ENCODE results near the gene KIAA1210. TPM values are rescaled to one million over a fixed set of nuclear protein-coding genes. Genes with fewer than 3 reads are reported as not detected.

The KIAA1210 gene
- total RNA-seq, 1 experiment from 2014 or later = 1.2 TPM

- Histone ChIP-seq H4K20me1 (ENCODE audit: insufficient read depth, low read depth, low read length) (no peaks in the 10 kb centered on the region), H3K27ac (ENCODE audit: low read length) (no peak overlapping the region), H3K36me3 (ENCODE audit: insufficient read depth, low read length) (no peaks in the 10 kb centered on the region), H3K79me2 (ENCODE audit: low read length) (no peaks in the 10 kb centered on the region), H3K9me3 (ENCODE audit: low read length) (no peaks in the 10 kb centered on the region), H3K9ac (ENCODE audit: low read length) (no peak overlapping the region), H3K9me2 (replicated peaks; ENCODE audit: insufficient read depth, low read length) (no peaks in the 10 kb centered on the region), H3K4me1 (ENCODE audit: low read length) (no peaks in the 10 kb centered on the region), H2AFZ (ENCODE audit: low read length) (no peak overlapping the region), H3K4me2 (ENCODE audit: low read depth, low read length, poor library complexity, severe bottlenecking) (no peak overlapping the region), H3K27me3 (ENCODE audit: low read length) (no peaks in the 10 kb centered on the region), H3K4me3 (ENCODE audit: low read length) (no peak overlapping the region)
- DNase-seq = no peak
These were observed 22.8 kb upstream of the KIAA1210 start for GRCh38 chrX:119150163-119151050.

- no peaks in the 10 kb centered on the region for H3K36me3 ChIP-seq (ENCODE audit: insufficient read depth, low read length)
- no peak overlapping the region for H3K4me2 ChIP-seq (ENCODE audit: low read depth, low read length, poor library complexity, severe bottlenecking)
- no peaks in the 10 kb centered on the region for H3K79me2 ChIP-seq (ENCODE audit: low read length)
- H4K20me1 ChIP-seq (ENCODE audit: insufficient read depth, low read depth, low read length) = no peaks in the 10 kb centered on the region
- H3K9me2 ChIP-seq (replicated peaks; ENCODE audit: insufficient read depth, low read length) = no peaks in the 10 kb centered on the region
- no peak overlapping the region for H3K9ac ChIP-seq (ENCODE audit: low read length)
- no peaks in the 10 kb centered on the region for H3K9me3 ChIP-seq (ENCODE audit: low read length)
- H3K27ac ChIP-seq (ENCODE audit: low read length) = no peak overlapping the region
- H2AFZ ChIP-seq (ENCODE audit: low read length) = no peak overlapping the region
- H3K4me1 ChIP-seq (ENCODE audit: low read length) = no peaks in the 10 kb centered on the region
- H3K27me3 ChIP-seq (ENCODE audit: low read length) = no peaks in the 10 kb centered on the region
- H3K4me3 ChIP-seq (ENCODE audit: low read length) = no peak overlapping the region
- no peak for DNase-seq
These were observed 19.9 kb upstream of the KIAA1210 start for GRCh38 chrX:119147486-119147885.

GRCh38 chrX:119145241-119145653 lies 17.6 kb upstream of the KIAA1210 start:
- Histone ChIP-seq H3K9ac (ENCODE audit: low read length) (no peak overlapping the region), H3K9me3 (ENCODE audit: low read length) (no peaks in the 10 kb centered on the region), H3K27ac (ENCODE audit: low read length) (no peak overlapping the region), H4K20me1 (ENCODE audit: insufficient read depth, low read depth, low read length) (no peaks in the 10 kb centered on the region), H3K36me3 (ENCODE audit: insufficient read depth, low read length) (no peaks in the 10 kb centered on the region), H3K27me3 (ENCODE audit: low read length) (no peaks in the 10 kb centered on the region), H3K4me2 (ENCODE audit: low read depth, low read length, poor library complexity, severe bottlenecking) (no peak overlapping the region), H3K79me2 (ENCODE audit: low read length) (no peaks in the 10 kb centered on the region), H3K4me1 (ENCODE audit: low read length) (no peaks in the 10 kb centered on the region), H3K4me3 (ENCODE audit: low read length) (no peak overlapping the region), H2AFZ (ENCODE audit: low read length) (no peak overlapping the region), H3K9me2 (replicated peaks; ENCODE audit: insufficient read depth, low read length) (no peaks in the 10 kb centered on the region)
- DNase-seq = peak; percentile 63

- Histone ChIP-seq H3K9ac (ENCODE audit: low read length) (no peak overlapping the region), H4K20me1 (ENCODE audit: insufficient read depth, low read depth, low read length) (no peaks in the 10 kb centered on the region), H3K4me1 (ENCODE audit: low read length) (peaks cover 22% of the 10 kb centered on the region), H3K79me2 (ENCODE audit: low read length) (no peaks in the 10 kb centered on the region), H3K4me3 (ENCODE audit: low read length) (no peak overlapping the region), H3K9me2 (replicated peaks; ENCODE audit: insufficient read depth, low read length) (no peaks in the 10 kb centered on the region), H3K4me2 (ENCODE audit: low read depth, low read length, poor library complexity, severe bottlenecking) (no peak overlapping the region), H3K9me3 (ENCODE audit: low read length) (no peaks in the 10 kb centered on the region), H3K36me3 (ENCODE audit: insufficient read depth, low read length) (no peaks in the 10 kb centered on the region), H3K27me3 (ENCODE audit: low read length) (no peaks in the 10 kb centered on the region), H3K27ac (ENCODE audit: low read length) (no peak overlapping the region), H2AFZ (ENCODE audit: low read length) (no peak overlapping the region)
- DNase-seq = no peak
These were observed 6.9 kb upstream of the KIAA1210 start for GRCh38 chrX:119134466-119134865.

- Histone ChIP-seq H3K9ac (ENCODE audit: low read length) (peak overlapping the region; percentile 30; the same call in 1 of the 2 replicates), H3K4me2 (ENCODE audit: low read depth, low read length, poor library complexity, severe bottlenecking) (peak overlapping the region; percentile 42), H3K4me1 (ENCODE audit: low read length) (peaks cover 22% of the 10 kb centered on the region), H3K4me3 (ENCODE audit: low read length) (peak overlapping the region; percentile 52), H2AFZ (ENCODE audit: low read length) (no peak overlapping the region), H4K20me1 (ENCODE audit: insufficient read depth, low read depth, low read length) (no peaks in the 10 kb centered on the region), H3K36me3 (ENCODE audit: insufficient read depth, low read length) (no peaks in the 10 kb centered on the region), H3K9me3 (ENCODE audit: low read length) (no peaks in the 10 kb centered on the region), H3K79me2 (ENCODE audit: low read length) (no peaks in the 10 kb centered on the region), H3K27me3 (ENCODE audit: low read length) (no peaks in the 10 kb centered on the region), H3K9me2 (replicated peaks; ENCODE audit: insufficient read depth, low read length) (no peaks in the 10 kb centered on the region), H3K27ac (ENCODE audit: low read length) (no peak overlapping the region)
- peak; percentile 79 for DNase-seq
These were observed 5.3 kb upstream of the KIAA1210 start for GRCh38 chrX:119132961-119133360.

GRCh38 chrX:119132316-119132715 lies 4.7 kb upstream of the KIAA1210 start:
- Histone ChIP-seq H3K4me3 (ENCODE audit: low read length) (peak overlapping the region; percentile 52), H3K9ac (ENCODE audit: low read length) (peak overlapping the region; percentile 1; the same call in 1 of the 2 replicates), H4K20me1 (ENCODE audit: insufficient read depth, low read depth, low read length) (no peaks in the 10 kb centered on the region), H3K27ac (ENCODE audit: low read length) (no peak overlapping the region), H3K27me3 (ENCODE audit: low read length) (no peaks in the 10 kb centered on the region), H2AFZ (ENCODE audit: low read length) (peak overlapping the region; percentile 36; the same call in 1 of the 2 replicates), H3K9me3 (ENCODE audit: low read length) (no peaks in the 10 kb centered on the region), H3K9me2 (replicated peaks; ENCODE audit: insufficient read depth, low read length) (no peaks in the 10 kb centered on the region), H3K79me2 (ENCODE audit: low read length) (no peaks in the 10 kb centered on the region), H3K4me1 (ENCODE audit: low read length) (peaks cover 25% of the 10 kb centered on the region), H3K4me2 (ENCODE audit: low read depth, low read length, poor library complexity, severe bottlenecking) (peak overlapping the region; percentile 42), H3K36me3 (ENCODE audit: insufficient read depth, low read length) (no peaks in the 10 kb centered on the region)
- peak; percentile 62 for DNase-seq

GRCh38 chrX:119130911-119131310 lies 3.3 kb upstream of the KIAA1210 start:
- H3K4me2 ChIP-seq (ENCODE audit: low read depth, low read length, poor library complexity, severe bottlenecking) = no peak overlapping the region
- H4K20me1 ChIP-seq (ENCODE audit: insufficient read depth, low read depth, low read length) = no peaks in the 10 kb centered on the region
- no peak overlapping the region for H3K27ac ChIP-seq (ENCODE audit: low read length)
- H3K36me3 ChIP-seq (ENCODE audit: insufficient read depth, low read length) = no peaks in the 10 kb centered on the region
- H3K9ac ChIP-seq (ENCODE audit: low read length) = no peak overlapping the region
- H3K79me2 ChIP-seq (ENCODE audit: low read length) = no peaks in the 10 kb centered on the region
- H3K4me3 ChIP-seq (ENCODE audit: low read length) = no peak overlapping the region
- DNase-seq = no peak
- H3K9me2 ChIP-seq (replicated peaks; ENCODE audit: insufficient read depth, low read length) = no peaks in the 10 kb centered on the region
- no peaks in the 10 kb centered on the region for H3K9me3 ChIP-seq (ENCODE audit: low read length)
- no peaks in the 10 kb centered on the region for H3K27me3 ChIP-seq (ENCODE audit: low read length)
- H2AFZ ChIP-seq (ENCODE audit: low read length) = no peak overlapping the region
- peaks cover 28% of the 10 kb centered on the region for H3K4me1 ChIP-seq (ENCODE audit: low read length)

GRCh38 chrX:119121341-119121740 lies 6.3 kb downstream of the KIAA1210 start:
- H3K9me2 ChIP-seq (replicated peaks; ENCODE audit: insufficient read depth, low read length) = no peaks in the 10 kb centered on the region
- H4K20me1 ChIP-seq (ENCODE audit: insufficient read depth, low read depth, low read length) = no peaks in the 10 kb centered on the region
- no peak overlapping the region for H3K4me2 ChIP-seq (ENCODE audit: low read depth, low read length, poor library complexity, severe bottlenecking)

More at GRCh38 chrX:119121341-119121740, 6.3 kb downstream of the KIAA1210 start:
- no peak for DNase-seq
- peaks cover 12% of the 10 kb centered on the region for H3K4me1 ChIP-seq (ENCODE audit: low read length)
- no peak overlapping the region for H3K27ac ChIP-seq (ENCODE audit: low read length)
- no peak overlapping the region for H2AFZ ChIP-seq (ENCODE audit: low read length)
- no peaks in the 10 kb centered on the region for H3K36me3 ChIP-seq (ENCODE audit: insufficient read depth, low read length)
- H3K4me3 ChIP-seq (ENCODE audit: low read length) = no peak overlapping the region
- H3K27me3 ChIP-seq (ENCODE audit: low read length) = no peaks in the 10 kb centered on the region
- no peaks in the 10 kb centered on the region for H3K79me2 ChIP-seq (ENCODE audit: low read length)
- no peak overlapping the region for H3K9ac ChIP-seq (ENCODE audit: low read length)
- no peaks in the 10 kb centered on the region for H3K9me3 ChIP-seq (ENCODE audit: low read length)

Measured in Karpas-422 (cell line).